Neural progenitor cell (in vitro differentiated cells): ENCODE data around the gene TSHZ2. TPM values are rescaled to one million over a fixed set of nuclear protein-coding genes. Genes with fewer than 3 reads are reported as not detected.

ENCODE experiments used
- DNase-seq: peaks from one replicate; pipeline ENCODE4 v3.0.0-alpha.2; 2016; ENCODE audit warnings: low spot score
- H2AFZ ChIP-seq: fragments of 200-600 bp; sonication (generic); replicated peaks from 2 replicates; pipeline ENCODE4 v1.6.1; 2016; ENCODE audit warnings: antibody characterized with exemption
- H3F3A ChIP-seq: fragments of 200-600 bp; sonication (generic); 2 replicates; pipeline ENCODE4 v1.6.1; 2016; ENCODE audit warnings: antibody characterized with exemption, low read depth
- H3K27ac ChIP-seq: fragments of 200-600 bp; sonication (generic); 2 replicates; pipeline ENCODE4 v1.5.1; 2016; ENCODE audit warnings: mild to moderate bottlenecking
- H3K27me3 ChIP-seq: fragments of 200-600 bp; sonication (generic); 2 replicates; pipeline ENCODE4 v1.6.1; 2016; ENCODE audit warnings: mild to moderate bottlenecking, moderate library complexity
- H3K36me3 ChIP-seq: fragments of 200-600 bp; sonication (generic); 2 replicates; pipeline ENCODE4 v1.5.1; 2016
- H3K4me1 ChIP-seq: fragments of 200-600 bp; sonication (generic); 2 replicates; pipeline ENCODE4 v1.6.1; 2016; ENCODE audit warnings: mixed run types
- H3K4me2 ChIP-seq: fragments of 200-600 bp; sonication (generic); 2 replicates; pipeline ENCODE4 v1.6.1; 2016
- H3K4me3 ChIP-seq: fragments of 200-600 bp; sonication (generic); 2 replicates; pipeline ENCODE4 v1.5.1; 2016
- H3K79me2 ChIP-seq: fragments of 200-600 bp; sonication (generic); 2 replicates; pipeline ENCODE4 v1.6.1; 2016; ENCODE audit warnings: low read depth
- H3K9ac ChIP-seq: fragments of 200-600 bp; sonication (generic); 2 replicates; pipeline ENCODE4 v1.6.1; 2016
- H3K9me3 ChIP-seq: fragments of 200-600 bp; sonication (generic); 2 replicates; pipeline ENCODE4 v1.5.1; 2016; ENCODE audit warnings: low read depth
- H4K20me1 ChIP-seq: fragments of 200-600 bp; sonication (generic); 2 replicates; pipeline ENCODE4 v1.6.1; 2016; ENCODE audit warnings: low read depth
- H3K27ac Mint-ChIP-seq: 3 replicates; pipeline ENCODE4 v1.8.0; 2021; ENCODE audit warnings: mixed read lengths
- H3K27me3 Mint-ChIP-seq: 2 replicates; pipeline ENCODE4 v1.8.0; 2022; ENCODE audit warnings: low read depth, mild to moderate bottlenecking, inconsistent platforms, moderate library complexity, mixed read lengths; ENCODE audit not compliant: insufficient read depth
- H3K36me3 Mint-ChIP-seq: 3 replicates; pipeline ENCODE4 v1.8.0; 2021; ENCODE audit warnings: mixed read lengths
- H3K4me1 Mint-ChIP-seq: 3 replicates; pipeline ENCODE4 v1.8.0; 2021; ENCODE audit warnings: mixed read lengths
- H3K4me3 Mint-ChIP-seq: 3 replicates; pipeline ENCODE4 v1.8.0; 2021; ENCODE audit warnings: mild to moderate bottlenecking, moderate library complexity, mixed read lengths
- H3K9me3 Mint-ChIP-seq: 3 replicates; pipeline ENCODE4 v1.8.0; 2020; ENCODE audit warnings: mixed read lengths
- CTCF ChIP-seq: fragments of 200-600 bp; sonication (generic); IDR thresholded peaks from 2 replicates; pipeline ENCODE4 v1.5.1; 2017; ENCODE audit warnings: antibody characterized with exemption, mild to moderate bottlenecking
- EZH2 ChIP-seq: fragments of 200-600 bp; sonication (generic); IDR thresholded peaks from 2 replicates; pipeline ENCODE4 v1.6.1; 2017; ENCODE audit warnings: antibody characterized with exemption, mild to moderate bottlenecking, moderate library complexity
- EZH2phosphoT487 ChIP-seq: fragments of 200-600 bp; sonication (generic); IDR thresholded peaks from 2 replicates; pipeline ENCODE4 v1.6.1; 2017; ENCODE audit warnings: antibody characterized with exemption
- total RNA-seq: library from RNA; depleted of rRNA; stranded (reverse); fragments of >200 nt; gene quantifications from 2 replicates; pipeline ENCODE4 v1.2.3, GENCODE V29; 2015; ENCODE audit warnings: low replicate concordance

The TSHZ2 gene
- total RNA-seq, 1 donor from 2014 or later, result 1.8 TPM

- Mint-ChIP-seq H3K4me1 (peaks cover 13% of the 10 kb centered on the region), H3K36me3 (no peaks in the 10 kb centered on the region), H3K27ac (no peak overlapping the region), H3K9me3 (no peaks in the 10 kb centered on the region), H3K4me3 (peak overlapping the region; percentile 84), H3K27me3 (peaks cover 11% of the 10 kb centered on the region)
- Histone ChIP-seq H4K20me1 (no peaks in the 10 kb centered on the region), H3F3A (peaks cover 8% of the 10 kb centered on the region), H3K4me2 (peak overlapping the region; percentile 83), H3K27ac (no peak overlapping the region), H3K79me2 (no peaks in the 10 kb centered on the region), H3K9me3 (no peaks in the 10 kb centered on the region), H2AFZ (peak overlapping the region; percentile 86), H3K27me3 (peaks cover 33% of the 10 kb centered on the region), H3K4me1 (no peaks in the 10 kb centered on the region), H3K9ac (no peak overlapping the region), H3K4me3 (peak overlapping the region; percentile 58), H3K36me3 (no peaks in the 10 kb centered on the region)
- TF ChIP-seq EZH2 (no peak), CTCF (no peak), EZH2phosphoT487 (no peak)
- no peak for DNase-seq
These were observed 514 bp upstream of the TSHZ2 start for GRCh38 chr20:52971498-52972189.

- Histone ChIP-seq H3K9me3 (no peaks in the 10 kb centered on the region), H3K27ac (no peak overlapping the region), H3K79me2 (no peaks in the 10 kb centered on the region), H3K4me3 (peak overlapping the region; percentile 58), H3K4me1 (peaks cover 9% of the 10 kb centered on the region), H3K27me3 (peaks cover 33% of the 10 kb centered on the region), H3F3A (peaks cover 8% of the 10 kb centered on the region), H4K20me1 (no peaks in the 10 kb centered on the region), H3K36me3 (no peaks in the 10 kb centered on the region), H2AFZ (peak overlapping the region; percentile 86), H3K9ac (no peak overlapping the region), H3K4me2 (peak overlapping the region; percentile 83)
- Mint-ChIP-seq H3K27me3 (peaks cover 7% of the 10 kb centered on the region), H3K9me3 (no peaks in the 10 kb centered on the region), H3K36me3 (no peaks in the 10 kb centered on the region), H3K4me3 (peak overlapping the region; percentile 99), H3K4me1 (peaks cover 19% of the 10 kb centered on the region), H3K27ac (peak overlapping the region; percentile 89)
- TF ChIP-seq EZH2phosphoT487, result no peak
- TF ChIP-seq CTCF, result no peak
- TF ChIP-seq EZH2, result no peak
- peak; percentile 60 for DNase-seq
These were observed 1.0 kb downstream of the TSHZ2 start for GRCh38 chr20:52972965-52973819.

GRCh38 chr20:52974179-52974594 is 2.0 kb downstream of the TSHZ2 start:
- Histone ChIP-seq H3K36me3 (no peaks in the 10 kb centered on the region), H3F3A (peaks cover 8% of the 10 kb centered on the region), H3K27ac (no peak overlapping the region), H3K9ac (no peak overlapping the region), H3K9me3 (no peaks in the 10 kb centered on the region), H3K27me3 (peaks cover 33% of the 10 kb centered on the region), H2AFZ (no peak overlapping the region), H3K79me2 (no peaks in the 10 kb centered on the region), H3K4me2 (peak overlapping the region; percentile 83), H4K20me1 (no peaks in the 10 kb centered on the region), H3K4me1 (peaks cover 13% of the 10 kb centered on the region), H3K4me3 (no peak overlapping the region)
- no peak for TF ChIP-seq EZH2
- no peak for TF ChIP-seq EZH2phosphoT487
- TF ChIP-seq CTCF, result no peak
- Mint-ChIP-seq H3K27me3 (peaks cover 5% of the 10 kb centered on the region), H3K36me3 (no peaks in the 10 kb centered on the region), H3K9me3 (no peaks in the 10 kb centered on the region), H3K27ac (no peak overlapping the region), H3K4me3 (peak overlapping the region; percentile 99), H3K4me1 (peaks cover 19% of the 10 kb centered on the region)
- DNase-seq, result no peak
